SK-N-MC (cell line): ENCODE results near the gene TMIGD3.

Experiments used
- DNase-seq: peaks from one replicate; pipeline ENCODE4 v3.0.0-alpha.2; 2011; ENCODE audit warnings: low read depth, low spot score
- H3K27ac ChIP-seq: fragments of 200-600 bp; sonication (generic); 2 replicates; pipeline ENCODE4 v1.5.1; 2016; ENCODE audit warnings: mixed run types
- H3K36me3 ChIP-seq: fragments of 200-600 bp; sonication (generic); 2 replicates; pipeline ENCODE4 v1.6.1; 2017; ENCODE audit warnings: antibody characterized with exemption, low read length, mixed read lengths; ENCODE audit not compliant: insufficient read depth
- H3K4me3 ChIP-seq: fragments of 200-600 bp; sonication (generic); 2 replicates; pipeline ENCODE4 v1.5.1; 2016
- H3K9ac ChIP-seq: fragments of 200-600 bp; sonication (generic); 2 replicates; pipeline ENCODE4 v1.8.0; 2017; ENCODE audit warnings: mixed run types, mixed read lengths; ENCODE audit not compliant: insufficient read length
- H3K9me3 ChIP-seq: fragments of 200-600 bp; sonication (generic); 2 replicates; pipeline ENCODE4 v1.6.1; 2017; ENCODE audit warnings: low read depth, mild to moderate bottlenecking, antibody characterized with exemption, low read length, moderate library complexity, mixed read lengths
- EZH2 ChIP-seq: fragments of 200-600 bp; sonication (generic); IDR thresholded peaks from one replicate; pipeline ENCODE4 v1.6.1; 2017; ENCODE audit warnings: antibody characterized with exemption
- FOXP2 ChIP-seq: optimal IDR thresholded peaks from 2 replicates; pipeline ENCODE3; 2011; ENCODE audit warnings: mild to moderate bottlenecking, moderate library complexity; ENCODE audit not compliant: insufficient read depth; ENCODE audit errors: extremely low read length, control extremely low read depth
- POLR2AphosphoS5 ChIP-seq: IDR thresholded peaks from 2 replicates; pipeline ENCODE4 v1.6.1; 2012; ENCODE audit warnings: mild to moderate bottlenecking, low read depth, low read length, borderline replicate concordance

The TMIGD3 gene

GRCh38 chr1:111449703-111450017 lies 53.8 kb downstream of the TMIGD3 start:
- TF ChIP-seq FOXP2: no peak
- TF ChIP-seq EZH2: no peak
- TF ChIP-seq POLR2AphosphoS5: no peak
- DNase-seq: no peak
- H3K36me3 ChIP-seq: peaks cover 67% of the 10 kb centered on the region
- no peaks in the 10 kb centered on the region for H3K9me3 ChIP-seq
- peak overlapping the region; percentile 99 for H3K4me3 ChIP-seq
- H3K27ac ChIP-seq: peak overlapping the region; percentile 86
- peak overlapping the region; percentile 100 for H3K9ac ChIP-seq

- H3K4me3 ChIP-seq: peak within 1 kb of the TSS; percentile 99
- H3K9ac ChIP-seq: peak within 1 kb of the TSS; percentile 100
- peak; percentile 98 for DNase-seq
- TF ChIP-seq FOXP2: peak; percentile 44
- no peak for TF ChIP-seq EZH2
- peak; percentile 76 for TF ChIP-seq POLR2AphosphoS5
- peak within 1 kb of the TSS; percentile 86 for H3K27ac ChIP-seq
- H3K36me3 ChIP-seq: peaks cover 67% of the 10 kb centered on the region
- H3K9me3 ChIP-seq: no peaks in the 10 kb centered on the region
Observed at GRCh38 chr1:111448918-111449702, 54.3 kb downstream of the TMIGD3 start, which contains the start of the genes ATP5PB and WDR77. Gene ATP5PB, plus strand, starts transcription at chr1:111449464. Its CDS starts 78 bp downstream, at chr1:111449542. Gene WDR77, minus strand, starts transcription at chr1:111449256. Its CDS starts 87 bp downstream, at chr1:111449169.

- Histone ChIP-seq H3K9ac (peak overlapping the region; percentile 100), H3K4me3 (peak overlapping the region; percentile 99), H3K36me3 (peaks cover 67% of the 10 kb centered on the region), H3K9me3 (no peaks in the 10 kb centered on the region), H3K27ac (no peak overlapping the region)
- no peak for TF ChIP-seq EZH2
- TF ChIP-seq FOXP2: no peak
- TF ChIP-seq POLR2AphosphoS5: no peak
- no peak for DNase-seq
Observed at GRCh38 chr1:111448482-111448917, 54.9 kb downstream of the TMIGD3 start.

- no peak for TF ChIP-seq POLR2AphosphoS5
- TF ChIP-seq EZH2: no peak
- no peak for TF ChIP-seq FOXP2
- Histone ChIP-seq H3K36me3 (peaks cover 75% of the 10 kb centered on the region), H3K9ac (peak overlapping the region; percentile 100), H3K4me3 (peak overlapping the region; percentile 99), H3K27ac (no peak overlapping the region), H3K9me3 (no peaks in the 10 kb centered on the region)
- no peak for DNase-seq
Observed at GRCh38 chr1:111446967-111447892, 56.2 kb downstream of the TMIGD3 start.

GRCh38 chr1:111446546-111446945 lies 56.9 kb downstream of the TMIGD3 start:
- Histone ChIP-seq H3K9ac (peak overlapping the region; percentile 23), H3K9me3 (no peaks in the 10 kb centered on the region), H3K36me3 (peaks cover 76% of the 10 kb centered on the region), H3K27ac (no peak overlapping the region), H3K4me3 (no peak overlapping the region)
- TF ChIP-seq POLR2AphosphoS5 (no peak), EZH2 (no peak), FOXP2 (no peak)
- DNase-seq: no peak

GRCh38 chr1:111444031-111444430 lies 59.4 kb downstream of the TMIGD3 start:
- TF ChIP-seq EZH2 (no peak), FOXP2 (no peak), POLR2AphosphoS5 (no peak)
- Histone ChIP-seq H3K4me3 (no peak overlapping the region), H3K9me3 (no peaks in the 10 kb centered on the region), H3K9ac (peak overlapping the region; percentile 14), H3K27ac (no peak overlapping the region), H3K36me3 (peaks cover 87% of the 10 kb centered on the region)
- no peak for DNase-seq

- TF ChIP-seq POLR2AphosphoS5 (no peak), FOXP2 (no peak), EZH2 (no peak)
- no peaks in the 10 kb centered on the region for H3K9me3 ChIP-seq
- no peak overlapping the region for H3K4me3 ChIP-seq
- no peak overlapping the region for H3K27ac ChIP-seq
- DNase-seq: no peak
- peaks cover 98% of the 10 kb centered on the region for H3K36me3 ChIP-seq
- no peak overlapping the region for H3K9ac ChIP-seq
Observed at GRCh38 chr1:111442457-111442856, 61.0 kb downstream of the TMIGD3 start.
